ENCODE measurements around the gene SMU1.
"Not testable (repeated sequence)": the region's sequence is repeated elsewhere in the genome, so short reads cannot be mapped to it uniquely, and the experiment has no call there.

The SMU1 gene

DNA sequence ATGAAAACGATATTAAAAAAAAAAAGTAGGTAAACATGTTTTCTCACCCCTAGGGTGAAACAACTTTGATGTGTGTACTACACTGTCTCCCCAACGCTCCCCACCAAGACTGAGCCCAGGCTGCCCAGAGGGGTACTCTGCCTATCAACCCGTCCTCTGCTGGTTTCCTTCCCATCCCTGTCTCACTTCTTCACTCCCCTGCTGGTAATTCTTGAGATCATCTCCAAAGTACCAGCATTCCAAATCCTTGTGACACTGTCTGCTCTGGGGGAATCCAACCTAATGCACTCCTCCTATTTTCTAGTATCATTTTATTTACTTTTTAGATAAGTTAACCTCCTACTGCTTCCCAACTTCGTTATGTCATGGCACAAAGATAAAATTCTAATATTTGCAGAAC lies 68.7 kb downstream of the SMU1 start:
- no peak for DNase-seq (ENCODE audit: low read depth in 2 of 2)
- H3K4me3 ChIP-seq (replicated peaks in 1 of 2; ENCODE audit: low read depth in 2 of 2, low read length in 2 of 2), result no peak overlapping the region
- TF ChIP-seq CTCF (IDR thresholded peaks at IDR 0.05; ENCODE audit: low read depth, low read length), result no peak

GRCh38 chr9:33005335-33005734 lies 71.1 kb downstream of the SMU1 start:
- not testable (repeated sequence) for DNase-seq (ENCODE audit: low read depth in 2 of 2); H3K4me3 ChIP-seq (replicated peaks in 1 of 2; ENCODE audit: low read depth in 2 of 2, low read length in 2 of 2)

GRCh38 chr9:33000682-33001055 lies 75.8 kb downstream of the SMU1 start:
- H3K4me3 ChIP-seq (replicated peaks in 1 of 2; ENCODE audit: low read depth in 2 of 2, low read length in 2 of 2), result peak overlapping the region; percentile 66 to 92
- DNase-seq (ENCODE audit: low read depth in 2 of 2), result peak; percentile 30 to 39

- TF ChIP-seq CTCF (IDR thresholded peaks at IDR 0.05; ENCODE audit: low read depth, low read length), result no peak
- H3K4me3 ChIP-seq (replicated peaks in 1 of 2; ENCODE audit: low read depth in 2 of 2, low read length in 2 of 2), result no peak overlapping the region
- DNase-seq (ENCODE audit: low read depth in 2 of 2), result peak; percentile 9 to 35
These were observed 83.8 kb downstream of the SMU1 start for GRCh38 chr9:32992595-32993238.

DNA sequence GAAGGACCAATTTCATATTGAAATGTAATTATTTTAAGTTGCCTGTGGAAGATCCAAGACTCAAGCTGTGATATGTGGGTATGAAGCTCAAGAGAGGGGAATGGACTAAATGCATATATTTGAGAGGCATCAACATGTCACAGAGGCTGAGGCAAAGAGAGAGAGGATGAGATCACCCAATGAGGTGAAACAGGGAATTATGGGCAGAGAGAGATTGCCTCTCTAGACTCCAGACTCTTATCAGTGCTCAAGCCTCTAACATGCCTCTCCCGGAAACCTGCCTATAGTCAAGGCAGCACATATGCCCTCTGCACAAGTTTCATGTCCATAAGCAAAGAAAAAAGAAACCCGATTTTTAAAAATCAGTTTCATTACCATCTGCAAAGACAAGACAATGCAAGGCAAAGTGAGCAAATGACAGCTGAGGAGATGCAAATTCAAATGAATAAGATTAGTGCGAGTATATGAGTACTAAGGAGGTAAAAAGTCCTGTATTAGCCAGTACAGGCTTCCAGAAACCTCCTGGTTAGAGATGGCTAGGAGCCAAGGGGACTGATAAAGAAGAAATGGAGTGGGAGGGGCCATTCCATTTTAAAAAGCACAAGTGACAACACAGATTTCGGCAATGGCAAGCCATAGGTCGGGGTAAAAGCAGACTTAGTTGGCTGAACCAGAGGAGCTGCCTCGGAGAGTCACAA lies 84.4 kb downstream of the SMU1 start:
- peak in 1 of 2 donors; percentile 68 for DNase-seq (ENCODE audit: low read depth in 2 of 2)
- TF ChIP-seq CTCF (IDR thresholded peaks at IDR 0.05; ENCODE audit: low read depth, low read length), result no peak
- no peak overlapping the region for H3K4me3 ChIP-seq (replicated peaks in 1 of 2; ENCODE audit: low read depth in 2 of 2, low read length in 2 of 2)

Measured in cardiac fibroblast (primary cell).